H1 (cell line): ENCODE results near the gene SBK2. TPM values are rescaled to one million over a fixed set of nuclear protein-coding genes. Genes with fewer than 3 reads are reported as not detected.

Source experiments
- BACH1 ChIP-seq: IDR thresholded peaks from 2 replicates; pipeline ENCODE4 v1.6.1; 2012; ENCODE audit warnings: low read length, improper control_type of control experiment
- CHD2 ChIP-seq: IDR thresholded peaks from 2 replicates; pipeline ENCODE4 v1.6.1; 2012; ENCODE audit warnings: low read length, improper control_type of control experiment
- E2F6 ChIP-seq: IDR thresholded peaks from 2 replicates; pipeline ENCODE4 v1.6.1; 2012; ENCODE audit warnings: inconsistent platforms
- KDM4A ChIP-seq: IDR thresholded peaks from one replicate; pipeline ENCODE4 v1.7.1; 2012; ENCODE audit warnings: low read depth, mild to moderate bottlenecking, moderate library complexity, low read length, inconsistent platforms; ENCODE audit not compliant: severe bottlenecking
- POLR2A ChIP-seq, 2 experiments: IDR thresholded peaks; 1 replicate in 1 of 2; 2 replicates in 1 of 2; pipeline ENCODE4 v1.6.1; 2011; ENCODE audit warnings: low read depth in 2 of 2, low read length in 2 of 2, mild to moderate bottlenecking in 2 of 2; ENCODE audit errors: control extremely low read depth in 1 of 2
- POU5F1 ChIP-seq: IDR thresholded peaks from 2 replicates; pipeline ENCODE4 v1.6.1; 2011; ENCODE audit warnings: low read depth, mild to moderate bottlenecking, low read length, moderate library complexity
- RAD21 ChIP-seq, 2 experiments: IDR thresholded peaks in 1 of 2; conservative IDR thresholded peaks in 1 of 2; 2 replicates each; pipeline ENCODE4 v1.6.1; 2011; ENCODE audit warnings: low read depth in 2 of 2, low read length in 2 of 2, improper control_type of control experiment in 1 of 2, inconsistent platforms in 1 of 2, mild to moderate bottlenecking in 1 of 2, moderate library complexity in 1 of 2
- RBBP5 ChIP-seq: IDR thresholded peaks from 2 replicates; pipeline ENCODE4 v1.7.1; 2012; ENCODE audit warnings: low read depth, mild to moderate bottlenecking, inconsistent platforms, low read length, moderate library complexity, borderline replicate concordance
- RFX5 ChIP-seq: IDR thresholded peaks from 2 replicates; pipeline ENCODE4 v1.6.1; 2011; ENCODE audit warnings: low read depth, low read length, improper control_type of control experiment, borderline replicate concordance
- RXRA ChIP-seq: IDR thresholded peaks from 2 replicates; pipeline ENCODE4 v1.6.1; 2011; ENCODE audit warnings: low read depth, mild to moderate bottlenecking, low read length, moderate library complexity; ENCODE audit not compliant: insufficient read depth
- polyA plus RNA-seq, 7 experiments: library from polyadenylated mRNA; depleted of rRNA in 3 of 7; stranded (reverse) in 5 of 7; unstranded in 2 of 7; fragments of >200 nt in 5 of 7; fragments of 200-250 nt in 2 of 7; gene quantifications; 1 replicate in 5 of 7; 2 replicates in 1 of 7; 4 replicates in 1 of 7; pipeline versions ENCODE4 v1.2.1 to v1.2.3, GENCODE V29; 2011 to 2013; ENCODE audit warnings: missing spikeins in 2 of 7, mixed read lengths in 2 of 7
- total RNA-seq: library from RNA; stranded (reverse); fragmentation: NEBNext Ultra II Directional; extraction: Animal tissue kit (Norgen Biotek cat#: 25700); gene quantifications from 2 replicates; pipeline ENCODE4 v1.2.1, GENCODE V29; 2021
- TF ChIP-seq, protein P1 (sequence below): fragments of 300-600 bp; sonication (generic); IDR thresholded peaks from 2 replicates; pipeline ENCODE4 v1.7.1; 2012; ENCODE audit warnings: low read length, moderate library complexity, mild to moderate bottlenecking, inconsistent platforms; ENCODE audit not compliant: insufficient replicate concordance

SBK2 gene
- total and polyA plus RNA-seq, 2 of the 8 experiments (the other 6 are each of a cell fraction or from before 2014, with no cell fraction given), result 3.2 to 4.1 TPM

- TF ChIP-seq, protein P1, sequence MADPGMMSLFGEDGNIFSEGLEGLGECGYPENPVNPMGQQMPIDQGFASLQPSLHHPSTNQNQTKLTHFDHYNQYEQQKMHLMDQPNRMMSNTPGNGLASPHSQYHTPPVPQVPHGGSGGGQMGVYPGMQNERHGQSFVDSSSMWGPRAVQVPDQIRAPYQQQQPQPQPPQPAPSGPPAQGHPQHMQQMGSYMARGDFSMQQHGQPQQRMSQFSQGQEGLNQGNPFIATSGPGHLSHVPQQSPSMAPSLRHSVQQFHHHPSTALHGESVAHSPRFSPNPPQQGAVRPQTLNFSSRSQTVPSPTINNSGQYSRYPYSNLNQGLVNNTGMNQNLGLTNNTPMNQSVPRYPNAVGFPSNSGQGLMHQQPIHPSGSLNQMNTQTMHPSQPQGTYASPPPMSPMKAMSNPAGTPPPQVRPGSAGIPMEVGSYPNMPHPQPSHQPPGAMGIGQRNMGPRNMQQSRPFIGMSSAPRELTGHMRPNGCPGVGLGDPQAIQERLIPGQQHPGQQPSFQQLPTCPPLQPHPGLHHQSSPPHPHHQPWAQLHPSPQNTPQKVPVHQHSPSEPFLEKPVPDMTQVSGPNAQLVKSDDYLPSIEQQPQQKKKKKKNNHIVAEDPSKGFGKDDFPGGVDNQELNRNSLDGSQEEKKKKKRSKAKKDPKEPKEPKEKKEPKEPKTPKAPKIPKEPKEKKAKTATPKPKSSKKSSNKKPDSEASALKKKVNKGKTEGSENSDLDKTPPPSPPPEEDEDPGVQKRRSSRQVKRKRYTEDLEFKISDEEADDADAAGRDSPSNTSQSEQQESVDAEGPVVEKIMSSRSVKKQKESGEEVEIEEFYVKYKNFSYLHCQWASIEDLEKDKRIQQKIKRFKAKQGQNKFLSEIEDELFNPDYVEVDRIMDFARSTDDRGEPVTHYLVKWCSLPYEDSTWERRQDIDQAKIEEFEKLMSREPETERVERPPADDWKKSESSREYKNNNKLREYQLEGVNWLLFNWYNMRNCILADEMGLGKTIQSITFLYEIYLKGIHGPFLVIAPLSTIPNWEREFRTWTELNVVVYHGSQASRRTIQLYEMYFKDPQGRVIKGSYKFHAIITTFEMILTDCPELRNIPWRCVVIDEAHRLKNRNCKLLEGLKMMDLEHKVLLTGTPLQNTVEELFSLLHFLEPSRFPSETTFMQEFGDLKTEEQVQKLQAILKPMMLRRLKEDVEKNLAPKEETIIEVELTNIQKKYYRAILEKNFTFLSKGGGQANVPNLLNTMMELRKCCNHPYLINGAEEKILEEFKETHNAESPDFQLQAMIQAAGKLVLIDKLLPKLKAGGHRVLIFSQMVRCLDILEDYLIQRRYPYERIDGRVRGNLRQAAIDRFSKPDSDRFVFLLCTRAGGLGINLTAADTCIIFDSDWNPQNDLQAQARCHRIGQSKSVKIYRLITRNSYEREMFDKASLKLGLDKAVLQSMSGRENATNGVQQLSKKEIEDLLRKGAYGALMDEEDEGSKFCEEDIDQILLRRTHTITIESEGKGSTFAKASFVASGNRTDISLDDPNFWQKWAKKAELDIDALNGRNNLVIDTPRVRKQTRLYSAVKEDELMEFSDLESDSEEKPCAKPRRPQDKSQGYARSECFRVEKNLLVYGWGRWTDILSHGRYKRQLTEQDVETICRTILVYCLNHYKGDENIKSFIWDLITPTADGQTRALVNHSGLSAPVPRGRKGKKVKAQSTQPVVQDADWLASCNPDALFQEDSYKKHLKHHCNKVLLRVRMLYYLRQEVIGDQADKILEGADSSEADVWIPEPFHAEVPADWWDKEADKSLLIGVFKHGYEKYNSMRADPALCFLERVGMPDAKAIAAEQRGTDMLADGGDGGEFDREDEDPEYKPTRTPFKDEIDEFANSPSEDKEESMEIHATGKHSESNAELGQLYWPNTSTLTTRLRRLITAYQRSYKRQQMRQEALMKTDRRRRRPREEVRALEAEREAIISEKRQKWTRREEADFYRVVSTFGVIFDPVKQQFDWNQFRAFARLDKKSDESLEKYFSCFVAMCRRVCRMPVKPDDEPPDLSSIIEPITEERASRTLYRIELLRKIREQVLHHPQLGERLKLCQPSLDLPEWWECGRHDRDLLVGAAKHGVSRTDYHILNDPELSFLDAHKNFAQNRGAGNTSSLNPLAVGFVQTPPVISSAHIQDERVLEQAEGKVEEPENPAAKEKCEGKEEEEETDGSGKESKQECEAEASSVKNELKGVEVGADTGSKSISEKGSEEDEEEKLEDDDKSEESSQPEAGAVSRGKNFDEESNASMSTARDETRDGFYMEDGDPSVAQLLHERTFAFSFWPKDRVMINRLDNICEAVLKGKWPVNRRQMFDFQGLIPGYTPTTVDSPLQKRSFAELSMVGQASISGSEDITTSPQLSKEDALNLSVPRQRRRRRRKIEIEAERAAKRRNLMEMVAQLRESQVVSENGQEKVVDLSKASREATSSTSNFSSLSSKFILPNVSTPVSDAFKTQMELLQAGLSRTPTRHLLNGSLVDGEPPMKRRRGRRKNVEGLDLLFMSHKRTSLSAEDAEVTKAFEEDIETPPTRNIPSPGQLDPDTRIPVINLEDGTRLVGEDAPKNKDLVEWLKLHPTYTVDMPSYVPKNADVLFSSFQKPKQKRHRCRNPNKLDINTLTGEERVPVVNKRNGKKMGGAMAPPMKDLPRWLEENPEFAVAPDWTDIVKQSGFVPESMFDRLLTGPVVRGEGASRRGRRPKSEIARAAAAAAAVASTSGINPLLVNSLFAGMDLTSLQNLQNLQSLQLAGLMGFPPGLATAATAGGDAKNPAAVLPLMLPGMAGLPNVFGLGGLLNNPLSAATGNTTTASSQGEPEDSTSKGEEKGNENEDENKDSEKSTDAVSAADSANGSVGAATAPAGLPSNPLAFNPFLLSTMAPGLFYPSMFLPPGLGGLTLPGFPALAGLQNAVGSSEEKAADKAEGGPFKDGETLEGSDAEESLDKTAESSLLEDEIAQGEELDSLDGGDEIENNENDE, result no peak
- TF ChIP-seq RXRA (no peak), BACH1 (no peak), RBBP5 (no peak), RFX5 (no peak), KDM4A (no peak), POLR2A (IDR thresholded peaks at IDR 0.05; ENCODE audit: control extremely low read depth in 1 of 2, low read depth in 2 of 2, low read length in 2 of 2) (no peak), E2F6 (no peak), CHD2 (no peak), POU5F1 (no peak), RAD21 (IDR thresholded peaks at IDR 0.05 in 1 of 2, conservative IDR thresholded peaks at IDR 0.05 in 1 of 2; ENCODE audit: low read depth in 2 of 2, low read length in 2 of 2) (no peak)
- TF ChIP-seq, all 59 proteins: peak for 0
Observed at GRCh38 chr19:55535965-55536350, 975 bp downstream of the SBK2 start (continued).
